T-helper 1 cell treated with Interleukin-12 subunit alpha and Interleukin-12 subunit beta and Interleukin-4 antibody, amounts not matched to agents 30 ng/mL and 1 ng/mL, for 36 hours (primary cell): ENCODE results near the gene PITRM1. TPM values are rescaled to one million over a fixed set of nuclear protein-coding genes. Genes with fewer than 3 reads are reported as not detected.

ENCODE experiments used
- intact Hi-C: fragments of 100-400 bp; cut with micrococcal nuclease; formaldehyde crosslinking; loops from one replicate; pipeline ENCODE4 v1.15.1; 2024
- total RNA-seq: library from RNA; stranded (reverse); gene quantifications from 2 replicates; pipeline ENCODE4 v1.2.3, GENCODE V29; 2022

Gene PITRM1
- total RNA-seq, 1 donor from 2014 or later, result 54.9 TPM

DNA sequence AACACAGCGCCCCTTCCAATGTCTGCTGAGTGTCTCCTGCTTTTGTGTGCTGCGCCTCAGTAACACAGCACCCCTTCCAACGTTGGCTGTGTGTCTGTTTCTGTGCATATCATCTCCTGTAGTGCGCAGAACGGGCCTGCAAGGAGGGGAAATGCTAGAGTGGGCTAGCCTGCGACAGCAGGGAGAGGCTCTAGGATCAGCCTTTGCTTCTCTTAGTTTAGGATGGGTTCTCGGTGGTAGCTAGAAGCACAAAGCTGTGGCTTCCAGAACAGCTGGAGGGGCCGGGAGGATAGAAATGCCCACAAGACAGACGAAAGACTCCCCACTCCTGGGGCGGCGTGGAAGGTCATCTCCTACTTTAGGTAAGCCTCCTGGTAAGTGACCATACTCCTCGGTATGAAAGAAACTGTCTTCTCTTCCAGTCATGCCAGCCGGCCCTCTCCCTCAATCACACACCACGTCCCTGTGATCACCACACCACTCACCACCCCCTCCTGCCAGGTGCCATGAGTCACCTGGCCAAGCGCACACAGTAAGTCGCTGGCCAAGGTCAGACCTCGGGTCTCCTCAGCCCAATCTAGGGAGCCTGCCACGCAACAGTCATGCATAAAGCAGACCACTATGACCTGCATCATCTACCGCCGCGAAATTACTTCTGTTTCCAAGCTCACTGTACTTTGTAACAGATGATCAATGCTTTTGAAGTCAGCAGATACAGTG, 4.8 kb downstream of the PITRM1 start:
- intact Hi-C loops, result no loop called here

DNA sequence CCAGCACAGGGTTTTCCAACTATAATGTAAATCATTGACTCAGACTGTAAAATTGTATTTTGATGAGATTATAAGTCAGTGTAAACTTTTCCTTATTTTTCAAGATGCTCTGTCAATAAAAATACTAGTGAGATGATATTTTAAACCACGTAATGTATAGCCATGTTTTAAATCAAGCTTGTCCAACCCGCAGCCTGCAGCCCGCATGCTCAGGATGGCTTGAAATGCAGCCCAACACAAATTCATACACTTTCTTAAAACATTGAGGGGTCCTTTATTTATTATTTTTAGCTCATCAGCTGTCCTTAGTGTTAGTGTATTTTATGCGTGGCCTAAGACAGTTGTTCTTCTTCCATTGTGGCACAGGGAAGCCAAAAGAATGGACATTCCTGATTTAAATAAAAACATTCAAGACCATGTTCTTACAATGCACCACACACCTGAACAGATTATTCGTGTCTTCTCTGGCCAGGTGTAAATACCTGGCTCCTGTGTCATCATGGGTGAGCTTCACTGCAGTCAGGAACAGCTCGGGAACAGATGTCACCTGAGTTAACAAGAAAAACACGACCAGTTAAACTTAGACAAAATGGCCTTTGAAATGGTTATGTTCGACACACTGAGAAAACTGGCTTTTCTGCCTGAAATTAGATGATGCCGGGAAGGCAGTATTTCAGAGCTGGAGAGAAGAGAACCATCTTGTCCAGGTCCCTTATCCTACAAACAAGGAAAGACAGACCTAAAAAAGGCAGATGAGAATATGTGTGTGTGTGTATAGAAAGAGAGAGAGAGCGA, 5.9 kb downstream of the PITRM1 start:
- intact Hi-C loops, result no loop called here

GRCh38 chr10:3165196-3165595, 7.4 kb downstream of the PITRM1 start:
- intact Hi-C loops, result no loop called here

- intact Hi-C loops, result no loop called here
These were observed 8.7 kb downstream of the PITRM1 start for GRCh38 chr10:3163879-3164278.

DNA sequence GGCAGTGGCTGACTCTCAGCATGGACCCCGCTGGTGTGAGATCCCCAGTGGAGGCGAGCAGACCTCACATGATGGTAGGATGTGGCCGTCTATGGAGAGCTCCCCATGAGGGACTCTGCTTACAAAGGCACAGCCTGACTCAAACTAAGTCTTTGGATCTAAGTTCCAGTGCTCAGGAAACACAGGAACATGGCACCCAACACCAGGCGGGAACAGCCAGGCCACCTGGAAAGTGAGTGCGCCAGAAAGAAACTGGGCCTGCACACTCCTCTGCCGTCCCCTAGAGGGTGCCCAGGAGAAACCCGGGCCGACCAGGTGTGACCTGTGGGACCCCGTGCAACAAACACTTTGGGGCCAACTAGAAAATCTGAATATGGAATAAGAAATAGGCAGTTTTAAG, 10.0 kb downstream of the PITRM1 start:
- intact Hi-C loops, result no loop called here

DNA sequence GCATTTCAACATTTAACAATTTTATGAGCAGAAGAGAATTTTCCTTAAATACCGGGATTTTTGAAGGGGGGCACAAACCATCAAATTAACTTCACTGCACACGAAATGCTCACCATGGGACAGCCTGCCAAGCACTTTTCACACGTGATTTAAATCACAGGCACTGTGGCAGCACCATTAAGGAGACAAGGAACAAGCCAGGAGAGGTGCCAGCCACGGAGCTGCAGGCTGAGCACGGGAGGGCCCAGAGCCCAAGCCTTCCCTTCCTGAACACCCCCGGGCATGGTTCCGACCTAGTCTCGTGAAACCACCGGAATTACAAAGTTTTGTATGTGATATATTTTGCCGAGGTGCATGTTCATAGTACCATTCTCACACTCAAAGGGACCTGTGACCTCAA, 13.4 kb downstream of the PITRM1 start:
- intact Hi-C loops, result no loop called here

DNA sequence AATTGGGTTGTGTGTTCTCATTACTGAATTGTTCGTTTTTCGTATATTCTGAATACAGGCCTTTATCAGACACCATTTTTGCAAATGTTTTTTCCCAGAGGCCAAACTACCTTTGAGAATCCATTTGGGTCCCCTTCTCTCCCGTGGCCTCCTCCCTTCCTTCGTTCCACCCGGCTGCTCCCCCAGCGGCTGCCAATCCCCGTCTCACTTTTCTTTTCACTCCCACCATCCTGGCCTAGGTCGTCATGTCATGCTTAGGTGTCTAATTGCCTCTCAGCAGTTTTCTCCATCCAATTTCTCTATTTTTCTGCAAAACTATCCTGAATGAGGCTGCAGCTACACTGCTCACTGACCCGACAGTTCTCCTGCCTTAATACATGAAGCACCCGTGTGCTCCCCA, 17.9 kb downstream of the PITRM1 start:
- intact Hi-C loops, result no loop called here

DNA sequence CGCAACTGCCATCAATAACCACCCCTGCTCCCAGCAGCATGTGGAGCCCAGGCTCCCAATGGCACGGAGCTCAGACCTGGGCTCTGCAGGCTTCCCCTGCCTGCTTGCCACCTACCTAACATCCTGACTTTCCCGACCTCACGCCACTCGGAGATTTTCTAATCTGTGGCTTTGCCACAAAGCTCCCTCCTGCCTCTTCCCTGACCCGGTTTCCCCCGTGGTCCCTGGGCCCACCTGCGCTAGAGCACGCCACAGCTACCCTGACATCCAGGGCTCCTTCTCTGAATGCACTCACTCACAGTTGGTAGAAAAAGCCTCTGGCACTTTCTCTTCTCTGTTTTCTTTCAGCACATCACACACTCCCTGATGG, 20.0 kb downstream of the PITRM1 start:
- intact Hi-C loops, result no loop called here

- intact Hi-C loops, result no loop called here
These were observed 20.6 kb downstream of the PITRM1 start for GRCh38 chr10:3151889-3152565.

DNA sequence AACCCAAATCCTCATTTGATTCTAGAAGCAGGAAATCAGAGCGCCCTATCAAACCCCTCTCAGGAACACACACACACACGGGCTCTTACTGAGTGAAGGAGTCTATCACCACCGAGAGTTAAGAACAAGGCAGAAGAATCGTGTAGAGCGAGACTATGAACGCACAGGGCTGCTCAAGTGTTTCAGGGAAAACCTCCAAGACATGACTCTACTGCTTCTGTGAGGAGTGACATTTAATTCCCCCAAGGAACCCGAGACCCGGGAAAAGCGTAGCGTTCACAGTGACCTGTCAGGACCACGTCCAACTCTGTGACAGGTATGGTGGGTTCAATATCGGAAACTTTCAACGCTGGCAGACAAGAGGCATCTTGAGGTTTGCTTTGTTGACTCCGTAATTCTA, 21.6 kb downstream of the PITRM1 start:
- intact Hi-C loops, result no loop called here

GRCh38 chr10:3150366-3150765, 22.2 kb downstream of the PITRM1 start:
- intact Hi-C loops, result no loop called here

DNA sequence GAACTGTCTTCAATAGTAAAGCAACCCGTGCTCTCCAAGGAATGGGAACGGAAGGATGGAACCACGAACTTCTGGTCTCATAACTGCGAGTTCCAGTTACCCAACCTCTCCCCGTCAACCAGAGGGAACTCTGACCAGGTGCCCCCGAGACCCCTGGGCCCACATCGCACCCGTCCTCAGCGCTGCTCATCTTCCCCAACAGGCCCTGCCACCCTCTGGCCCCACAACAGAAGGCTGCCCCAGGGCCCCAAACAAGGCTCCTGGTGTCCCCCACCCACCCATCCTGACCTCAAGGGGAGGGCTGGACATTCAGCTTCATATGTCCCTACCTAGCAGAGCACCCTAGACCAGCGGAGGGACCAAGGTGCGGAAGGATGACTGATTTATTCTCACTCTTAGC, 22.7 kb downstream of the PITRM1 start:
- intact Hi-C loops, result no loop called here

DNA sequence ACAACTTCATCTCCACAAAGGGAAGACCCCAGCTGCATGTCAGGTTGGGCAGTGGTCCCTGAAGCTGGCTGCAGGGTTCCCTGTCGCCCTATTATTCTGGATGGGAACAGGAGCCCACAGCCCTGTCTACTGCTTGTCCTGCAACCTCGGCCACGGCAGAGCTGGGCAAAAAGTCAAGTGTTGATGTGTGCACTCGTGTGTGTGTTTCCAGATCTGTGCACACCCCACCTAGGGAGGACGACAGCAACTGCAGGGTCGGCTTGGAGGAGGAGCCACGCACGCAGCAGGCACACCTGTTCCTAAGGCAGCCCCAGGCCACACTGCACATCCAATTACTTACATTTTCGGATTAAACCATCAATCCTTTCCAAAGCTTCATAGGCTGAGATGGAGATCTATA, 23.6 kb downstream of the PITRM1 start:
- intact Hi-C loops, result no loop called here

GRCh38 chr10:3148041-3148440, 24.5 kb downstream of the PITRM1 start:
- intact Hi-C loops, result no loop called here

DNA sequence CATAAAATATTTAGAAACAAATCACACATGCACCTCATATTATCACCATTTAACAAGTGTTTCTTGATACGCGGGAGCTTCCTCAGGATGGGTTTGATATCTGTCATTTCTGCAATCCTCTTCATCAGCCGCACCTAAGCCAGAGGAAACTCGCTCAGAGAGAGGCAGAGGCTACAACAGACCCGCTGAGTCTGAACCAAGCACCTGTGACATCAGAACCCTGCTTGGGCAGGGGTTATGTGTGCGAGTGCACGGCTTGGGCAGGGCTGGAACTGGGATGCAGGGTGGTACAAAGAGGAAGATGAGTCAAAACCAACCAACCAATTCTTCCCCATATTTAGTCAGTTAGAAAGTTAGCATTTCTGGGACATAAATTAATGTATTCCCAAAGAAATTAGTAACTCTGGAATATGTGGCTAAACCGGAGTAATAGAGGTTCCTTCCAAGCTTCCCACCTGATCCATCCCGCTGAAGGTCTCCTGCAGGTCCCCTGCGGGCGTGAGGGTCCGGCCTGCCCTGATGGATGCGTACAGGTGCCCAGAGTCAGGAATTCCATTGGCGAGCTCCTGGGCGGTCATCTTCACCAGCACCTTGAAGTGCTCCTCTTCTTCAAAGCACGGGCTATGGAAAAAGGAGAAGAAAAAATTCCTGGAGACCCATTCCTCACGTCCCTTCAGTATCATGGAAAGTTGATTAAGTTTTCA, 25.3 kb downstream of the PITRM1 start:
- intact Hi-C loops, result no loop called here

- intact Hi-C loops, result no loop called here
These were observed 26.3 kb downstream of the PITRM1 start for GRCh38 chr10:3146289-3146688.

DNA sequence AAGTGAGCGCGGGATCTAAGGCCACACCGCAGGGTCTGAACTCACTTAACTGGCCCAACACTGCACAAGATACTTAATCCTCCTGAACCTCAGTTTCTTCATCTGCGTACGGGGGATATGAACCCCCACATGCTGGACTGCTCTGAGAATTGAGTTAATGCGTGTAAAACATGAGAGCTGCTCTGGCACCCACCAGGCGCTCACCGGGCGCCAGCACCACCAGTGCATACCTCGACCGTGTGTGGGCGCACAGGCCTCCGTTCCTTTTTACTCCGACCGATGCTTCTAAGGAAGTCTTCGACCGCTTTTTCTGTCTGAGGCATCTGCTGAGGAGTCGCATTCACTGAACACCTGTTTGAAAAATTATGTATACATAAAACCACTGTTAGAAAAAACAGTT, 27.2 kb downstream of the PITRM1 start:
- intact Hi-C loops, result no loop called here

DNA sequence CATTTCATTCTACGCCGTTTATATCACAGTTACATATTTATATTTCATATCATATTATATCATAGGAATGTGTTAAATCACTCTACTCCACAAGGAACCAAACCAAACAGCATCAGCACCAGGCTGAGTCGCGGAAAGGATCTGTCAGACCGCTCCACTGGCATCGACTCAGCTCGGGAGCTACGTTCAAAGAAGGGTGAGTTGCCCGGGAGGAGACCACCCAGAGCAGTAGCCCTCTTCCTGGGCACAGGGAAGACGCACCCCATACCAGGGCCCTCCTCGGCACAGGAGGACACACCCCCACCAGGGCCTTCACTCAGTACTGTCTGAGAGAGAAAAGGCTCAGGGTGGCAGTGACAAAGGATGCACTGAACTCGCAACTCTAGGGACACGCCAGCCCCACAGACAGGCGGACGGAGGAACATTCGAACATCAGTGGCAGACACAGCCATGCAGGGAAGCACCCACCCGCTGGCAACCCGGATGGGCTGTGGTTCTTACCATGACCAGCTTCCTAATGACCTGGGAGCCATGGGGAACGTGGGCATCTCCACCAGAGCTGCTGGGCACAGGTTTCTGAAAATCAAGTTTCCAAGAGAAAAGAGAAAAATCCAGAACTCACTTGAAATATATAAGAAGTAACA, 28.7 kb downstream of the PITRM1 start:
- intact Hi-C loops, result no loop called here

DNA sequence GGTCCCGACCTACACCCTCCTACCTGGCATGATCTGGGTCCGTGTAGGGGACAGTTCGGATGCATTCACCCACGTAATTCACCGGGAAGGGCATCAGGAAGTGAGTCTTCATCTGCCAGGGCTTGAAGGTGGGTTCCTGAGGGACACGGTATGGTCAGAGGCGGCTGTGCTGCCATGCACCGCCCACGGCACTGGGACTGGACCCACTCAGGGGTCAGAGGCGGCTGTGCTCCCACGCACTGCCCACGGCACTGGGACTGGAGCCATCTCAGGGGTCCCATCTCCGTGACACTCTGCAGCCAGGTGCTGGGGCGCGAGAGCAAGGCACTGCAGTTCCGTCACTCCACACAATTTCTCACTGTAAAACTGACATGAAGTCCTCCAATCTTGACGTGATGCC, 29.2 kb downstream of the PITRM1 start:
- intact Hi-C loops, result no loop called here

DNA sequence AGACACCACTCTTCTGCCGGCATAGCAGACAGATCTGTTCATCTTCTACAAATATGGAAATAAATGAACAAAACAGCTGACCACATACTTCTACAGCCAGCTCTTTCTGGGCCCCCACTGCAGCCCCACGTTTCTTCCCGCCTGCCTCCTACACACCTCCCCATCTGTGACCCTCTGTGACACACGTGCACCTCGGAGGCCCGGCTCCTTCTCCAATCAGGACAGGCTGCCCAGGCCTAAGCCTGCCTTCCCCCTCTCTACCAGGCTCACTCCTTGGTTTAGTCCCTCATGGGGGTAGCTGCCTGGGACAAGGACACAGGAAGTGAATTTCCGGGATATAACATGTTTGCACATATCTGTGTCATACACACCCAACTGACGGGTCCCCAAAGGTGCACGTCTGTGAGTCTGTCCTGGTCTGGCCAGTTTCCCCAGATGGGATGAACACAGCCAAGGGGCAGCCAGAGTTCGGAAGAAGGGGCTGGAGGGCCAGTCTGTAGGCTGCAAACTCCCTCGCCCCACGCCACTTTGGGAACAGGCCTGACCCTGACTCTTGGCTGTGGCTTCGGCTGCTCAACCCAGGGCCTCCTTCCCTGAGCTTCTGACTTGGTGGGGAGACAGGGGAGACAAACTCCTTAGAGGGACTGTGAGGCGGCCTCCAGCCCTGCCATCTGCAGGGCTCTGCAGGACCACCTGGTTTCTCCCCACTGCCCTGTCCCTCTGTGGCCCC, 30.3 kb downstream of the PITRM1 start:
- intact Hi-C loops, result no loop called here
